ENCODE data around the gene WDFY4. TPM values are rescaled to one million over a fixed set of nuclear protein-coding genes. Genes with fewer than 3 reads are reported as not detected.

Gene WDFY4
- total RNA-seq, 1 donor from 2014 or later: not detected

- H4K20me1 ChIP-seq (ENCODE audit: low read depth): no peaks in the 10 kb centered on the region
- no peak for DNase-seq (ENCODE audit: low spot score)
- H3K27ac ChIP-seq: no peak overlapping the region
- Mint-ChIP-seq H3K9me3 (no peaks in the 10 kb centered on the region), H3K4me3 (no peak overlapping the region), H3K27ac (no peak overlapping the region), H3K4me1 (no peaks in the 10 kb centered on the region), H3K27me3 (ENCODE audit: insufficient read depth, low read depth) (peaks cover 5% of the 10 kb centered on the region), H3K36me3 (no peaks in the 10 kb centered on the region)
- TF ChIP-seq EZH2 (IDR thresholded peaks at IDR 0.05) (no peak), EZH2phosphoT487 (IDR thresholded peaks at IDR 0.05) (no peak), CTCF (IDR thresholded peaks at IDR 0.05) (no peak)
- H3K27me3 ChIP-seq: no peaks in the 10 kb centered on the region
- H3K36me3 ChIP-seq: no peaks in the 10 kb centered on the region
- H3K9ac ChIP-seq: no peak overlapping the region
- H3K79me2 ChIP-seq (ENCODE audit: low read depth): no peaks in the 10 kb centered on the region
- no peaks in the 10 kb centered on the region for H3K4me1 ChIP-seq
- H3K4me3 ChIP-seq: no peak overlapping the region
- no peaks in the 10 kb centered on the region for H3F3A ChIP-seq (ENCODE audit: low read depth)
- H3K9me3 ChIP-seq (ENCODE audit: low read depth): no peaks in the 10 kb centered on the region
- H3K4me2 ChIP-seq: no peak overlapping the region
- H2AFZ ChIP-seq (replicated peaks): no peak overlapping the region
Observed at GRCh38 chr10:48813825-48814224, 129.2 kb downstream of the WDFY4 start.

GRCh38 chr10:48814933-48815332, 130.3 kb downstream of the WDFY4 start:
- Histone ChIP-seq H3K36me3 (no peaks in the 10 kb centered on the region), H3K9ac (no peak overlapping the region), H3K27me3 (no peaks in the 10 kb centered on the region), H3K4me1 (no peaks in the 10 kb centered on the region), H4K20me1 (ENCODE audit: low read depth) (no peaks in the 10 kb centered on the region), H2AFZ (replicated peaks) (no peak overlapping the region), H3F3A (ENCODE audit: low read depth) (no peaks in the 10 kb centered on the region), H3K9me3 (ENCODE audit: low read depth) (no peaks in the 10 kb centered on the region), H3K4me2 (no peak overlapping the region), H3K4me3 (no peak overlapping the region), H3K79me2 (ENCODE audit: low read depth) (no peaks in the 10 kb centered on the region), H3K27ac (no peak overlapping the region)
- H3K27me3 Mint-ChIP-seq (ENCODE audit: insufficient read depth, low read depth): peaks cover 5% of the 10 kb centered on the region
- DNase-seq (ENCODE audit: low spot score): no peak
- H3K27ac Mint-ChIP-seq: no peak overlapping the region
- TF ChIP-seq EZH2 (IDR thresholded peaks at IDR 0.05): no peak
- TF ChIP-seq CTCF (IDR thresholded peaks at IDR 0.05): no peak
- H3K4me1 Mint-ChIP-seq: no peaks in the 10 kb centered on the region
- no peaks in the 10 kb centered on the region for H3K36me3 Mint-ChIP-seq
- H3K9me3 Mint-ChIP-seq: no peaks in the 10 kb centered on the region
- no peak overlapping the region for H3K4me3 Mint-ChIP-seq

GRCh38 chr10:48817141-48817540, 132.5 kb downstream of the WDFY4 start:
- H3K27me3 Mint-ChIP-seq (ENCODE audit: insufficient read depth, low read depth): peaks cover 8% of the 10 kb centered on the region
- TF ChIP-seq EZH2 (IDR thresholded peaks at IDR 0.05): no peak
- TF ChIP-seq CTCF (IDR thresholded peaks at IDR 0.05): no peak
- no peak for TF ChIP-seq EZH2phosphoT487 (IDR thresholded peaks at IDR 0.05)
- H3K4me3 Mint-ChIP-seq: no peak overlapping the region

More at GRCh38 chr10:48817141-48817540, 132.5 kb downstream of the WDFY4 start:
- no peak overlapping the region for H2AFZ ChIP-seq (replicated peaks)
- DNase-seq (ENCODE audit: low spot score): no peak
- H3K27me3 ChIP-seq: no peaks in the 10 kb centered on the region
- no peaks in the 10 kb centered on the region for H3K4me1 ChIP-seq
- H3K79me2 ChIP-seq (ENCODE audit: low read depth): no peaks in the 10 kb centered on the region
- H3K27ac Mint-ChIP-seq: no peak overlapping the region
- H3F3A ChIP-seq (ENCODE audit: low read depth): no peaks in the 10 kb centered on the region
- H3K9ac ChIP-seq: no peak overlapping the region
- no peaks in the 10 kb centered on the region for H3K36me3 ChIP-seq
- no peaks in the 10 kb centered on the region for H3K9me3 Mint-ChIP-seq
- no peak overlapping the region for H3K4me2 ChIP-seq
- no peaks in the 10 kb centered on the region for H3K36me3 Mint-ChIP-seq
- peaks cover 2% of the 10 kb centered on the region for H3K4me1 Mint-ChIP-seq
- no peaks in the 10 kb centered on the region for H3K9me3 ChIP-seq (ENCODE audit: low read depth)
- H4K20me1 ChIP-seq (ENCODE audit: low read depth): no peaks in the 10 kb centered on the region
- no peak overlapping the region for H3K4me3 ChIP-seq
- no peak overlapping the region for H3K27ac ChIP-seq
